ENCODE measurements around the gene ADGRV1.

DNA sequence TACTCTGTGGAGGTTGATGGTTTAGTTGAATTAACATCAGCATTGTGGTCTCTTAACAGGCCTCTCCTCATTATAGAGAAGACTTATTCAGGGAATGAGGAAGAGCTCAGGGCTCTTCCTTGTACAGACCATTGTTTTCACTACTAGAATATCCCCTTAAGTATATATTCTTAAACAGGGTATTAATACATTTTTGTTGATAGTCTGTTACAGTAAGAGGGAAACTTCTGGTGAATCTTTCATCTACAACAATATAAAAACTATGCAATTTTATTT lies 330.7 kb downstream of the ADGRV1 start:
- no peak for TF ChIP-seq TAF1 (IDR thresholded peaks at IDR 0.05; ENCODE audit: low read depth)
- no peak for TF ChIP-seq YY1 (IDR thresholded peaks at IDR 0.05; ENCODE audit: low read depth)
- no peak for TF ChIP-seq RAD21 (IDR thresholded peaks at IDR 0.05; ENCODE audit: low read depth)
- TF ChIP-seq ZBTB7A (IDR thresholded peaks at IDR 0.05; ENCODE audit: low read depth) = no peak
